PC-9 (cell line): ENCODE results near the gene ZNF491.

Experiments
- EZH2 ChIP-seq: fragments of 200-600 bp; sonication (generic); IDR thresholded peaks from 2 replicates; pipeline ENCODE4 v1.8.0; 2017; ENCODE audit warnings: antibody characterized with exemption, low read depth
- TF ChIP-seq, protein P1 (sequence below): fragments of 200-600 bp; sonication (generic); conservative IDR thresholded peaks from 2 replicates; pipeline ENCODE4 v1.6.1; 2017; ENCODE audit warnings: mixed run types, antibody characterized with exemption, mild to moderate bottlenecking, moderate library complexity

DNA sequence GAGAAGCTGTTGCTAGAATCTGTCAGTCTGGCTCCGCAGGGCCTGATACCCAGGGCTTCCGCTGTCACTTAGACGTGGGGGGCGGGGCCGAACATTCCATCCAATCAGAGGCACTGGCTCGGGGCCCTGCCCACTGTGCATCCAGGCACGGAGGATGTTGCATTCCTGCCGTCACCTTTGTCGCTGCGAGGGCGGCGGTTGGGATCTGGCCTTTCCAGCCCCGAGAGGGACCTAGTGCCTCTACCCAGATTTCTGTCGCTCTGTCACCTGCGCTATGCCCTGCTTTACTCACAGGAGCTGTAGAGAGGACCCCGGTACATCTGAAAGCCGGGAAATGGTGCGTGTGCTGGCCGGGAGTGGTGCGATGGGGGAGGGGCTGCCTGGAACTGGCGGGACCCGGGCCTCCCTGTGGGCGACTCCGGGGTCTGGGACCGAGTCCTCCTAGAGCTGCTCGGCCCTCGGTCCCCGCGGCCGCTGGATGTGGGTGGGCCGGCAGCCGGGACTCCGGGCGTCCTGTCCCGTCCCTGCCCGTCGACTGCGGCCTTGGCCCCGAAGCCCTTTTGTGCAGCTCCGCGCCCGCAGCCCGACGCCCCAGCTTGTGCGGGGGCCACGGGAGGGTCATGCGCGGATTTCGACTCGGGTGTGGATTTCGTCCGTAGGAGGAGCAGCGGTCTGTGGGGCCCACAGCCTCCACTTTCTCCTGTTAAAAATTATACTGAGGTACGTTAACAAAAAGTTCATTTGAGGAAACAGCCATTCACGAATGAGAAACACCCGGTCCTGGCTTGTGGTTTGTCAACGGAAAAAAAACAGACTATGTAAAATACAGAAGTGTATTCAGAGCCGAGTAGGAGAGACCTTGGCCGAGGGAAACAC lies 50.5 kb downstream of the ZNF491 start, which contains the start of gene ZNF439:
- TF ChIP-seq, protein P1, sequence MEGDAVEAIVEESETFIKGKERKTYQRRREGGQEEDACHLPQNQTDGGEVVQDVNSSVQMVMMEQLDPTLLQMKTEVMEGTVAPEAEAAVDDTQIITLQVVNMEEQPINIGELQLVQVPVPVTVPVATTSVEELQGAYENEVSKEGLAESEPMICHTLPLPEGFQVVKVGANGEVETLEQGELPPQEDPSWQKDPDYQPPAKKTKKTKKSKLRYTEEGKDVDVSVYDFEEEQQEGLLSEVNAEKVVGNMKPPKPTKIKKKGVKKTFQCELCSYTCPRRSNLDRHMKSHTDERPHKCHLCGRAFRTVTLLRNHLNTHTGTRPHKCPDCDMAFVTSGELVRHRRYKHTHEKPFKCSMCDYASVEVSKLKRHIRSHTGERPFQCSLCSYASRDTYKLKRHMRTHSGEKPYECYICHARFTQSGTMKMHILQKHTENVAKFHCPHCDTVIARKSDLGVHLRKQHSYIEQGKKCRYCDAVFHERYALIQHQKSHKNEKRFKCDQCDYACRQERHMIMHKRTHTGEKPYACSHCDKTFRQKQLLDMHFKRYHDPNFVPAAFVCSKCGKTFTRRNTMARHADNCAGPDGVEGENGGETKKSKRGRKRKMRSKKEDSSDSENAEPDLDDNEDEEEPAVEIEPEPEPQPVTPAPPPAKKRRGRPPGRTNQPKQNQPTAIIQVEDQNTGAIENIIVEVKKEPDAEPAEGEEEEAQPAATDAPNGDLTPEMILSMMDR: no peak
- TF ChIP-seq EZH2: no peak
